Psoas muscle (tissue), 8 donors: ENCODE results near the gene THBS4. TPM values are rescaled to one million over a fixed set of nuclear protein-coding genes. Genes with fewer than 3 reads are reported as not detected.

Experiments
- ATAC-seq, 4 donors: fragments of 200-7000 bp; cut with Tn5 transposase; one replicate each; pipeline ENCODE4 v1.9.1; 2020; ENCODE audit warnings: moderate library complexity in 3 of 4, mild to moderate bottlenecking in 2 of 4
- DNase-seq, 2 donors: peaks; one replicate each; pipeline ENCODE4 v3.0.0-alpha.2; 2020
- H3K27ac ChIP-seq: fragments of 200-600 bp; one replicate; pipeline ENCODE4 v1.8.0; 2022
- H3K27me3 ChIP-seq, 3 donors: fragments of 200-600 bp in 1 of 3; one replicate each; pipeline versions ENCODE4 v1.6.1 to v1.8.0; 2013 to 2022; ENCODE audit warnings: low read length in 2 of 3, mild to moderate bottlenecking in 2 of 3, moderate library complexity in 1 of 3; ENCODE audit not compliant: insufficient read depth in 3 of 3
- H3K36me3 ChIP-seq, 2 donors: fragments of 200-600 bp in 1 of 2; one replicate each; pipeline versions ENCODE4 v1.6.1 to v1.8.0; 2013 to 2022; ENCODE audit warnings: low read depth in 1 of 2, mild to moderate bottlenecking in 1 of 2, moderate library complexity in 1 of 2; ENCODE audit not compliant: insufficient read depth in 1 of 2
- H3K4me1 ChIP-seq: fragments of 200-600 bp; one replicate; pipeline ENCODE4 v1.8.0; 2022
- H3K4me3 ChIP-seq: fragments of 200-600 bp; one replicate; pipeline ENCODE4 v1.8.0; 2022; ENCODE audit warnings: mild to moderate bottlenecking
- H3K9me3 ChIP-seq: fragments of 200-600 bp; one replicate; pipeline ENCODE4 v1.8.0; 2022
- CTCF ChIP-seq: fragments of 200-600 bp; IDR thresholded peaks from one replicate; pipeline ENCODE4 v1.8.0; 2022; ENCODE audit warnings: antibody characterized with exemption
- WGBS, 3 donors: extraction: QIAGEN DNeasy Blood & Tissue Kit; methylation state at CpG; one replicate each; pipeline versions ENCODE4 v1.1.6 to v1.1.7; 2013; 5-methylcytosine and 5-hydroxymethylcytosine counted together
- intact Hi-C, 2 donors: fragments of 100-400 bp; cut with DNase I; formaldehyde crosslinking; loops; one replicate each; pipeline versions ENCODE4 v1.11.0 to v1.14.2; 2022
- polyA plus RNA-seq, 3 donors: library from polyadenylated mRNA; stranded (reverse); fragments of 200-250 nt; gene quantifications; one replicate each; pipeline ENCODE4 v1.2.3, GENCODE V29; 2013
- total RNA-seq, 4 donors: library from RNA; stranded (reverse); fragmentation: NEBNext Ultra II Directional in 2 of 4; extraction: Animal tissue kit (Norgen Biotek cat#: 25700) in 2 of 4; gene quantifications; one replicate each; pipeline versions ENCODE4 v1.2.1 to v1.2.4, GENCODE V29; 2021 to 2023
- donor health status: healthy with polysubstance abuse.
- donor health status: DM: no; HTN: no; CAD: no; lungs with moderate emphysema.
- donor health status: Bipolar disorder and iron deficiency.
- donor health status: healthy.
- donor health status: DM: yes; HTN: yes; CAD: no.
- donor health status: DM: no; HTN: no; CAD: no.
- donor health status: DM: no; HTN: no; CAD: no.
- donor health status: DM: yes; HTN: yes; CAD: no.

Gene THBS4
- total and polyA plus RNA-seq, 7 donors = 18.6 to 252 (median 49.0) TPM

- Histone ChIP-seq H3K36me3 (no peaks in the 10 kb centered on the region), H3K4me1 (no peaks in the 10 kb centered on the region), H3K27ac (no peak overlapping the region), H3K9me3 (no peaks in the 10 kb centered on the region), H3K4me3 (no peak overlapping the region), H3K27me3 (no peaks in the 10 kb centered on the region)
- no peak for DNase-seq
- no peak for ATAC-seq
- no peak for TF ChIP-seq CTCF
- WGBS, 3 donors = 86 to 89% (median 86%) methylated on average over 10 of the region's 10 CpGs
- intact Hi-C loops = loop anchor here in 1 of 2 donors (10.0 kb wide), 1 partner anchor 1052 kb away; no protein-coding TSS in a partner anchor
Observed at GRCh38 chr5:80076131-80077050, 41.2 kb downstream of the THBS4 start.

- intact Hi-C loops = loop anchor here in 1 of 2 donors (10.0 kb wide), 1 partner anchor 1052 kb away; no protein-coding TSS in a partner anchor
Observed at GRCh38 chr5:80077051-80077714, 42.0 kb downstream of the THBS4 start.

GRCh38 chr5:80078921-80079320 lies 43.8 kb downstream of the THBS4 start:
- 93 to 95% (median 95%) methylated on average over 4 of the region's 4 CpGs for WGBS, 3 donors
- Histone ChIP-seq H3K9me3 (no peaks in the 10 kb centered on the region), H3K27ac (no peak overlapping the region), H3K4me1 (peaks cover 7% of the 10 kb centered on the region), H3K27me3 (no peaks in the 10 kb centered on the region), H3K36me3 (no peaks in the 10 kb centered on the region), H3K4me3 (no peak overlapping the region)
- DNase-seq (no peak), ATAC-seq (no peak)
- TF ChIP-seq CTCF = no peak
- intact Hi-C loops = loop anchor here in 1 of 2 donors (10.0 kb wide), 1 partner anchor 1054 kb away; no protein-coding TSS in a partner anchor

More at GRCh38 chr5:80077051-80077714, 42.0 kb downstream of the THBS4 start:
- no peaks in the 10 kb centered on the region for H3K9me3 ChIP-seq
- no peak for DNase-seq
- WGBS, 3 donors = 82 to 90% (median 86%) methylated on average over 3 of the region's 3 CpGs
- no peak for TF ChIP-seq CTCF
- no peak overlapping the region for H3K27ac ChIP-seq
- H3K4me3 ChIP-seq = no peak overlapping the region
- no peak for ATAC-seq
- no peaks in the 10 kb centered on the region for H3K36me3 ChIP-seq
- no peaks in the 10 kb centered on the region for H3K4me1 ChIP-seq
- H3K27me3 ChIP-seq = no peaks in the 10 kb centered on the region

- no peak overlapping the region for H3K27ac ChIP-seq
- no peak for ATAC-seq
- TF ChIP-seq CTCF = no peak
- H3K4me1 ChIP-seq = peaks cover 7% of the 10 kb centered on the region
- no peaks in the 10 kb centered on the region for H3K36me3 ChIP-seq
- WGBS, 3 donors = 74 to 80% (median 80%) methylated on average over 15 of the region's 15 CpGs
- H3K9me3 ChIP-seq = no peaks in the 10 kb centered on the region
- no peaks in the 10 kb centered on the region for H3K27me3 ChIP-seq
- peak overlapping the region; percentile 58 for H3K4me3 ChIP-seq
- intact Hi-C loops = loop anchor here in 1 of 2 donors (10.0 kb wide), 2 partner anchors 227 to 1057 kb away; no protein-coding TSS in a partner anchor
- DNase-seq = no peak
Observed at GRCh38 chr5:80082281-80082680, 47.1 kb downstream of the THBS4 start.
